Measurements from ENCODE around the gene DIP2C.

GRCh38 chr10:388661-389045 lies 300.8 kb downstream of the DIP2C start:
- TF ChIP-seq CTCF (IDR thresholded peaks at IDR 0.05) (no peak), EZH2 (IDR thresholded peaks at IDR 0.05) (no peak)

All from neural progenitor cell (in vitro differentiated cells).